Neural cell (in vitro differentiated cells): ENCODE data around the gene SOCS4.

ENCODE experiments used
- EP300 ChIP-seq: fragments of 450-650 bp; conservative IDR thresholded peaks from 2 replicates; pipeline ENCODE4 v1.6.1; 2014; ENCODE audit warnings: antibody characterized with exemption, mild to moderate bottlenecking, moderate library complexity; ENCODE audit not compliant: poor library complexity, severe bottlenecking
- REST ChIP-seq: IDR thresholded peaks from 2 replicates; pipeline ENCODE4 v1.6.1; 2012; ENCODE audit warnings: borderline replicate concordance
- TF ChIP-seq, protein P1 (sequence below): fragments of 450-650 bp; IDR thresholded peaks from 2 replicates; pipeline ENCODE4 v1.5.1; 2014; ENCODE audit warnings: antibody characterized with exemption, mild to moderate bottlenecking, moderate library complexity; ENCODE audit not compliant: poor library complexity, severe bottlenecking

- TF ChIP-seq, protein P1, sequence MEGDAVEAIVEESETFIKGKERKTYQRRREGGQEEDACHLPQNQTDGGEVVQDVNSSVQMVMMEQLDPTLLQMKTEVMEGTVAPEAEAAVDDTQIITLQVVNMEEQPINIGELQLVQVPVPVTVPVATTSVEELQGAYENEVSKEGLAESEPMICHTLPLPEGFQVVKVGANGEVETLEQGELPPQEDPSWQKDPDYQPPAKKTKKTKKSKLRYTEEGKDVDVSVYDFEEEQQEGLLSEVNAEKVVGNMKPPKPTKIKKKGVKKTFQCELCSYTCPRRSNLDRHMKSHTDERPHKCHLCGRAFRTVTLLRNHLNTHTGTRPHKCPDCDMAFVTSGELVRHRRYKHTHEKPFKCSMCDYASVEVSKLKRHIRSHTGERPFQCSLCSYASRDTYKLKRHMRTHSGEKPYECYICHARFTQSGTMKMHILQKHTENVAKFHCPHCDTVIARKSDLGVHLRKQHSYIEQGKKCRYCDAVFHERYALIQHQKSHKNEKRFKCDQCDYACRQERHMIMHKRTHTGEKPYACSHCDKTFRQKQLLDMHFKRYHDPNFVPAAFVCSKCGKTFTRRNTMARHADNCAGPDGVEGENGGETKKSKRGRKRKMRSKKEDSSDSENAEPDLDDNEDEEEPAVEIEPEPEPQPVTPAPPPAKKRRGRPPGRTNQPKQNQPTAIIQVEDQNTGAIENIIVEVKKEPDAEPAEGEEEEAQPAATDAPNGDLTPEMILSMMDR, result no peak
- TF ChIP-seq REST (no peak), EP300 (no peak)
Observed at GRCh38 chr14:55019968-55020554, 7.0 kb upstream of the SOCS4 start.
